ENCODE results near the gene TSPAN18. TPM values are rescaled to one million over a fixed set of nuclear protein-coding genes. Genes with fewer than 3 reads are reported as not detected.
"Not testable (repeated sequence)": the region's sequence is repeated elsewhere in the genome, so short reads cannot be mapped to it uniquely, and the experiment has no call there.

TSPAN18 gene
- polyA plus RNA-seq, 12 donors: 37.3 to 67.7 (median 41.7) TPM; not detected in 1

- DNase-seq: no peak
These were observed 135.9 kb downstream of the TSPAN18 start for GRCh38 chr11:44862558-44863101.

DNA sequence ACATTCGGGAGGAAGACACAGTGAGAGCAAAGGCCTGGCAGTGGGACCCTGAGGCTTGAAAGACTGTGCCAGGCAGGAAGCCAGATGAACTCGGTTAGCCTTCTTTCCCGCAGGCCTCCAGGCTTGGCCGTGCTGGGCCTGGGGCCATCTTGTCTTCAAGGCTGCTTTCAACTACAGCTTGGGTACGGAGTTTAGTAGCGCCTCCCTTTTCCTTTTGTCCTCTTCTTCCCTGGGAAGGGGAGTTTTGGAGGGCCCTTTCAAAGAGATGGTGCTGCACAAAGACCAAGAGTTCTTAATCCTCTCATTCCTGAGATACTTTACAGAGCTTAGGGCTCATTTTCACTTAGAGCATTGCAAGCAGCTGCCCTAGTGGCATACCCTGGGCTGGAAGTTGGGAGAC lies 136.5 kb downstream of the TSPAN18 start:
- no peak for DNase-seq

- no peak for DNase-seq
These were observed 139.1 kb downstream of the TSPAN18 start for GRCh38 chr11:44865866-44866272.

GRCh38 chr11:44866286-44866685 lies 139.5 kb downstream of the TSPAN18 start:
- DNase-seq: no peak

DNA sequence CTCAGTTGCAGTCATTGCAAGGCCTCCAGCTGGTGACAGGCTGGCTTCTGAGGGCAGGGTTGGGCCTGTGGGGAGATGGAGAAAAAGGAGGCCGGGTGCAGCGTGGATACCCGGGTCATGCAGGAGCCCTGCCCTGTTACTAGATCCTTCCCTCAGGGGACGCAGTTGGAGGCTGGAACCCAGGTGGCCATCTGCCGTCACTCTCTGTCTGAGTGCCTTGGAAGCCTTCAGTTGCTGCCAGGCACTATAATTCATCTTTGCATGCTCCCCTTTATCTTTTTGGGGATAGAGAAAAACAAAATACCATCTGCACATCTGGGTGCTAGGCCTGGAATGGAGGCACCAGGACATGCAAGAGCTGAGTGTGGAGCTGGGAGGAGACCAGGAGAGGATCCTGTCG lies 141.3 kb downstream of the TSPAN18 start:
- no peak for DNase-seq

GRCh38 chr11:44868455-44869421 lies 142.0 kb downstream of the TSPAN18 start:
- DNase-seq: no peak

DNA sequence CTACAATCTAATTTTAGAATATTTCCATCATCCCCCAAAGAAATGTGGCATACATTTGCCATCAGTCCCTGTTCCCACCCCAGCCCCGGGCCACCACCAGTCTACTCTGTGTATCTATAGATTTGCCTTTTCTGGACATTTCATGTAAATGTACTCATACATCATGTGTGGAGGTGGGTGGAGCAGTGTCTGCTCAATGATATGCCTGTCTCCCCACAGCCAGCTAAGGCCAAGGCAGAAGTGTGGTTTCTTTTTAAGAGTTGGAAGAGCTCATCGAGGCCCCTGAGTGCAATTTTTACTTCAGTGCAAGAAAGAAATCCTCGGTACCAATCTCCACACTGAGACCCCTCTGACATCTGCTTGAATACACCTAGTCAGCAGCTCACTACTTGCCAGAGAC lies 143.4 kb downstream of the TSPAN18 start:
- no peak for DNase-seq

DNA sequence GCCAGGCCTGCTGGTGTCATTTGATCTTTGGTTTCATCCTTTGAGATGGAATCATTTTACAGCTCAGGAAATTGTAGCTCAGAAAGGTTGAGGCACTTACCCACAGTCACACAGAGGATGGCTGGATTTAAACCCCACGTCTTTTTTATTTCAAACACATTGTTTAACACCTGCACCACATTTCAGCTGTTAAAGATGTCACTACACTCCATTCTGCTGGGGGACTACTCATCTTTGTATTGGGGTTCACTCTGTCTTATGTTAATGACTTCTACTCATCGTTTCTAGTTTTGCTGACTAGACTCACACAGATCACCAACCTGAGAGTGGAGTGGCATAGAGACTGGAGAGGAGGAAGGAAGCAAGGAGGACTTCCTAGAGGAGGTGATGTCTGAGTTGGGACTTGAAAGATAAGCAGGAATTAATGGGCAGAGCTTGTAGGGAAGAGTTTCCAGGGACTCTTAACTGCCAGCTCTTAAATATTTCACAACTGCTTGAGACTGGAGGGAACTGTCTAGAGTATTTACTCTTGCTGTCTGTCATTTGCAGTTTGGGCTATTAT lies 143.9 kb downstream of the TSPAN18 start:
- no peak for DNase-seq

DNA sequence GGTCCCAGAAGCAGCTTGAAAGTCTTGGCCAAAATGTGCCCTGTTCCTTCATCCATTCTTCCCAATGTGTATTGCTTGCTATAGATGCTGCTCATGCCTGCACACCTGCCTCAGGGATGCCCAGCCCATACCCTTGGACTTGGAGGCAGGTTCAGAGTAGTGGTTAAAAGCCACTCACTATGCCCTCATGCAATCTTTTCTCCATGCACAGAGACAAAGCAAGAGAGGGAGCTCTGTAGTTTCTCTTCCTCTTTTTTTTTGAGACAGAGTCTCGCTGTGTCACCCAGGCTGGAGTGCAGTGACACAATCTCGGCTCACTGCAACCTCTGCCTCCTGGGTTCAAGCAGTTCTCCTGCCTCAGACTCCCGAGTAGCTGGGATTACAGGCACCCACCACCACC lies 144.9 kb downstream of the TSPAN18 start:
- DNase-seq: not testable (repeated sequence)

DNA sequence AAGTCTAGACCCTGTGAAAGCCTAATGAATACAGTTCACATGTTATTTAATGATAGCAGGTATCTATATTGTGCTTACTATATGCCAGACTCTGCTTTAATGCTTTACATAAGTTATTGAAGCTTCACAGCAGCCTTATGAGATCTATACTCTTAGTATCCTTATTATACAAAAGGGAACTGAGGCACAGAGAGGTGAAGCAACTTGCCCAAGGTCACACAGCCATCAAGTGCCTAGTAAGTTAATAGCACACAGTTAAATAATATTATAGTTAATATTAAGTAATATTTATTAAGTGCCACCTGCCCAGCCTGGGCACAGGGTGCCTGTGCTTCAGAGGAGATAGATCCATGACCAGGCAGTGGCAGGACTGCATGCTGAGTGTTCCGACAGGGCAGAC lies 145.8 kb downstream of the TSPAN18 start:
- no peak for DNase-seq

GRCh38 chr11:44873537-44873936 lies 146.8 kb downstream of the TSPAN18 start:
- DNase-seq: no peak

DNA sequence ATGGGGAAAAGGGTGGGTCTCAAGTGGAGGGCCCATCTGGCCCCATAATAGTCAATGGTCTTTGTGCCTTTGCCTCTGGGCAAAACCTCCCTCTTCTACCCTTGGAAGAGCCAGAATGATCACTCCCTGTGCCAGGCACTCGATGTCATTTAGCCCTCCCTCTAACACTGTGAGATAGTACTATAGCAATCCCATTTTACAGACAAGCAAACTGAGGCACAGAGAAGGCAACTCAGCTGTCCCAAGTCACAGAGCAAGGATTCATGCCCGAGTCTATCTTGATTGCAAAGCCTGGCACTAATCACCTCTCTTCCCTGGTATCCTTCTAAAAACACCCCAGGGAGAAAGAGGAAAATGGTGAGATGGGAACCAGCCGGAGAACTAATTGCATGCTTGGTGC lies 147.5 kb downstream of the TSPAN18 start:
- no peak for DNase-seq

GRCh38 chr11:44875037-44875436 lies 148.3 kb downstream of the TSPAN18 start:
- DNase-seq: no peak

DNA sequence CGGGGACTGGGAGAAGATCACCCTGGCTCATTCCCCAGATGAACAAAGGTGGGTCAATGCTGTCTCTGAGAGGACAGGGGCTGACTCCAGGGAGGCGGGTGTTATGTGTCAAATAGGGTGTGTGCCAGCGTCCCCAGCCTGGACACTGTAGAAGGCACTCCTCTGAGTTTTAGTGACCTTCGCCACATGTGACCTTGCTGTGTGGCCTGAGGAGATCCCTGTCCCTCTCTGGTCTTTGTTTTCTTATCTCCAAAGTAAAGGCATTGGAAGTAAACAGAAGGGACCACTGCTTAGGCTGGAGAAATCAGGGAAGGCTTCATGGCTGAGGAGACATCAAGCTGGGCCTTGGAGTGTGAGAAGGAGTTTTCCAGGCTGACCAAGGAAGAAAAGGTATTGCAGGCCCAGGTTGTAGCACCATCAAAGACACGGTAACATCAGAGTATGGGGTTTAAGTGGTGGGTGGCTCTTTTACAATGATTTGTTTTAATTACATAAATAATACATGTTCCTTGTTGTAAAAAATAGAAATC lies 149.5 kb downstream of the TSPAN18 start:
- DNase-seq: no peak

DNA sequence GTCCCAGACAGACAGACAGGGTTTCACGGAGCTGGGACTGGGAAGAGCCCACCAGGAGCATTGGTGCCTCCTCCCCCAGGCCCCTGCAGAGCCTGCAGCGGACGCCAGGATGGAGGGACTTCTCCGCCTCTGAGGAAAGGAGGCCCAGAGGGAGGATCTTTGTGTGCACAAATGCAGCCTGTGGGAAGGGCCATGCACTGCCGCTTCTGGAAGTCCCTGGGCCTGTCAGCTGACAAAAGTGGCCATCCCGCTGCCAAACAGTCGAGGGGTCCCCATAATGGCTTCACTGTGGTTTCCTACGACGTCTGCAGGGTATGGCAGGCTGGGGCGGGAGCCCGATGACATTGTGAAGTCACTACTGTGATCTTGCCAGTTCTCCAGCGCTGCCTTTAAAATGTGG lies 150.1 kb downstream of the TSPAN18 start:
- DNase-seq: no peak

GRCh38 chr11:44877571-44878497 lies 151.1 kb downstream of the TSPAN18 start:
- DNase-seq: peak; percentile 27

DNA sequence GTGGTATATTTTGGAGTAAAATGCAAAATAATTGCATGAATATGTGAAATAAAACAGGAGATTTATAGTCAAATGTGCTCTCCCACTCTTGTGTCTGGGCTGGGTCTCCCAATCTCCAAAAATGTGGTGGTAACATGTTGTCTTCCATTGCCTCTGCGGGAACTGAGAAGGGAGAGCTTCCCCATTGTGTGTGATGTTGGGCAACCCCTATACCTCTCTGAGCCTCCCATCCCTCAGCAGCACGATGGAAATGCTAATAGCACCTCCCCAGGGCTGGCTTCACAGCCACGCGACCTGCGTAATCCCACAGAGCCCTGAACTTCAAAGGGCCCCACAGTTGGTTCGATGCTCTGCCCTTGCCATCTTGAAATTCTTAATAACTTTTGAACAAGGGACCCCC lies 151.9 kb downstream of the TSPAN18 start:
- no peak for DNase-seq

DNA sequence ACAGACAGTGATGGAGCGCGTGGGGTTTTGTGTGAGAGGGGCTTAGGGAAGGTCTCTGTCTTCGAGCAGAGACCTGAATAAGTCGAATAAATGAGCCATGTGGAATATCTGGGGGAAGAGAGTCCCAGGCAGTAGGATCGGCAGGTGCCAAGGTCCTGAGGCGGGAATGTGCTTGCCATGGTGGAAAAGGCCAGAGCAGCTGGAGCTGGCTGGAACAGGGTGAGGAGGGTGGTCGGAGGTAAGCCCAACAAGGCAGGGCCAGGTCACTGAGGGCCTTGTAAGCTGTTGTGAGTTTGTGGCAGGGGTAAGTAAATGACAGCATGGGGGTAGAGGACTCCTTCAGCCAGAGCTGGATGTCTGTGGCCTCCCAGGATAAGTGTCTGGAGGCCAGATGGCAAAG lies 152.7 kb downstream of the TSPAN18 start:
- no peak for DNase-seq

- no peak for DNase-seq
These were observed 153.7 kb downstream of the TSPAN18 start for GRCh38 chr11:44880511-44880910.

GRCh38 chr11:44880953-44881352 lies 154.2 kb downstream of the TSPAN18 start:
- no peak for DNase-seq

- no peak for DNase-seq
These were observed 156.5 kb downstream of the TSPAN18 start for GRCh38 chr11:44883277-44883676.

- DNase-seq: no peak
These were observed 157.3 kb downstream of the TSPAN18 start for GRCh38 chr11:44884056-44884455.

Data from muscle of arm (tissue), 12 donors.